GM03348 (cell line): Measurements from ENCODE around the gene SKIC3.
A peak's percentile ranks its signal among the peaks of the same experiment; 100 is the strongest.

Experiments
- DNase-seq: peaks from one replicate; pipeline ENCODE4 v3.0.0; 2012; ENCODE audit warnings: low spot score

SKIC3 gene

DNA sequence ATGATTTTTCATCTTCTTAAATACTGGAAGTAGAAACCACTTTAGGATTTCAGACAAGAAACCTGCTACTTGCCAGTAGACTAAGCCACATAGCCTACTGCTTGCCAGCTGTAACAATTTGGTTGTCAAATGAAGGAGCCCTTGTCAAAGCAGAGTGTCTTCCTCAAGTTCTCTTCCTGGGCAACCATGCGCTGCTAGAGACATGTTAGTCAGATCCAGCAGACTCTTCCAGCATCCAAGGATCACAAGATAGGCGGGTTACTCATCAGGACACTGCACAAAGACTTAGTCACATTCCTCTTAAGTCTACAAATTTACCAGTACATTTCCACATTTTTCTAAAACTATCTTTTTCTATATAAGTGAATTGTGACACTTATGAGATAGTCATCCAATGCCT, 24.4 kb downstream of the SKIC3 start:
- DNase-seq: peak; percentile 74

DNA sequence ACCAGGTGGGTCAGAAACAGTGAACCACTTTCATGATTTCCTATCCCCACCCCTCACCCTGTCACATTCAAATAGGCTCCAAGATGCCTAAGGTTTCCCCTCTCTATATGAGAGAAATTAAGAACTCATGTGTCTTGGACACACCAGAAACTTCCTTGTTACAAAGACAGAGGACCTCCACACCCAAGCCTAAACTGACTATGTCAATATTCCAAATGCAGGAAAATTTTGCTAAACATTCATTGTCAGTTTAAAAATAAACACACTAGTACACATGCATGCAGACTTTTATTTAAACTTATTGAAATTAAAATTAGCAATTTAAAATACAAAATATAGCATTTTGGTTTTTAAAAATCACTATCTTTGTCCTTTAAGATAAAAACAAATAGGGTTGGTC, 26.2 kb downstream of the SKIC3 start:
- DNase-seq: no peak

DNA sequence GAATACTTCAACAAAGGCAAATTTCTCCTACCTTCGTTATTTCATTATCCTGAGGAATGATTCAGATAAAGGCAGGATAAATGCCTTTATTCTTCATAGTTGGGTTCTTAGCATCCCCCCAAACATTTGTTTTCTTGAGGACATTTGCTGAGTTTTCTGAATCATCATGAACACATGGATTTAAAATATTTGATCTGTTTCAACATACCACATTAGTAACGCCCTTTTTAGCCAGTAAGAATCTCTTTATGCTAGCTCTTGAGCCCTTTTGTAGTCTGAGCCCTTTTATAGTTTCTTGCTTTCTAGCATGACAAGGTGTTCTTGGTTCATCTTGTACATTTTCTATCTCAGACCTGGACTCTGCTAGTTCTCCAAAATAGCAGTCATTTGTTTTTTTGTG, 27.9 kb downstream of the SKIC3 start:
- DNase-seq: no peak

DNA sequence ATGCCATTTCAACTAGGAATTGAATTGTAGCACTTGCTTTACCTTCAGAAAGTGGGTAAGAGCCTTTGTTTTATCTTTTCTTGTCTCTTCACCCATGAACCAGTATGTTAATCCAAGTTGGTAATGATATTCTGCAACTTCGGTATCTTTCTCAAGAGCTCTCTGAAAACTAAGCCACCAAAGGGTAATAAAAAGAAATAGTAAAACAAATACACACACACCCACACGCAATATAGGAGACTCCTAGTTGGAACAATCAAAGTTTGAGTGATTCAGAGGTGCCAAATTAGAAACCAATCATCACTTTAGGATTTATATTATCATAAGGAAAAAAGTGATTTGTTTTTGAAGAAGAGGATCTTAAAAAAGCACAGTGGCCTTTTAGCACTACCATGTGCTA, 30.4 kb downstream of the SKIC3 start:
- no peak for DNase-seq

DNA sequence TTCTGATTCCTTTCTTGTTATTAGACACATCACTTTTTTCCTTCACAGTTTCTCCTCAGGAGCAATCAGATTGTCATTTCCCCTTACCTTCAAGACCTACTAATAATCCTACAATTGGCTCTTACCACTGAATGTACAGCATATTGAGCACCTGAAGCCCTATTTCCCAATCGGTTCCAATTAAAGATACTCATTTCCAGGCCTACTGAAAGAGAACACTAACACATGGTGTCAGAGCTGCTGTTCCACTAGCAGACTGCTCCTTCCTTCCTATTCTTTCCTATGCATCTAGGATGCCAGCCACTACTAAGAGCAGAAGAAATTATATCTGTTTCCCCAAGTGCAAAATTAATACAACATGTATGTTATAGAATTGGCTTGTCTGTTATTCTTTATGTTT, 34.6 kb downstream of the SKIC3 start:
- no peak for DNase-seq

DNA sequence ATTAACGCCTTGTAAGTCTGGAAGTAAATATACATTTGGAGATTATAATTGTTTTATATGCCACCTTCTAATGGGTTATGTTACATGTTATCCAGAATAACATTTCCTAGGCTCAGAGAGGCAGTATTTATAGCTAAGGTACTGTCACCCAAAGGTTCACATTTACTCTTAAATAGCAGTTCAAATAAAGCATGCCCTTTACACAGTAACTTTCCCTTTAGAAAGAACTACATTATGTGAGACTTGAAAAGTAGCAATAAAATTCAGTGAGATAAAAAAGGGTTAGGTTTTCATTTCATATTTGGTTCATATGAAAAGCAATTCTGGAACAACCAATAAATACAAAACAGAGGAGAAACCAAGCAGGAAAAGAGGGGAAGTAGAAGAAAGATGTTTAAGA, 35.1 kb downstream of the SKIC3 start:
- DNase-seq: no peak

DNA sequence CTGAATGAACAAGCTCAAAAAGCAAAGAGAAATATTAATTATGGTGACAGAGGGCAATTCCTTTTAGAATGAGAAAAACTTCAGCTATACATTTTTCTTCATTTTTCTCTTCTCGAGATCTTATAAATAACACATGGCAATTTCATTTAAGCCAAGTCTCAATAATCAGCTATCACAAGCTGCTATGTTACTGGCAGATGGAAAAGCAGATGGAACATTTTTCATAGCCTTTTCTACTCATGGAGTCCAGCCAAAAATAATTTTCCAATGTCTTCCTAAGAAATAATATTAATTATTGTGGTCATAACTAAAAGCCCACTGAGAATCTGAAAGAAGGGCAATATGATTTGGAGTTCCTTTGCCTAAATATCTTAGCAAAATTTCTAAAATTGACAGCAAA, 35.6 kb downstream of the SKIC3 start:
- no peak for DNase-seq

DNA sequence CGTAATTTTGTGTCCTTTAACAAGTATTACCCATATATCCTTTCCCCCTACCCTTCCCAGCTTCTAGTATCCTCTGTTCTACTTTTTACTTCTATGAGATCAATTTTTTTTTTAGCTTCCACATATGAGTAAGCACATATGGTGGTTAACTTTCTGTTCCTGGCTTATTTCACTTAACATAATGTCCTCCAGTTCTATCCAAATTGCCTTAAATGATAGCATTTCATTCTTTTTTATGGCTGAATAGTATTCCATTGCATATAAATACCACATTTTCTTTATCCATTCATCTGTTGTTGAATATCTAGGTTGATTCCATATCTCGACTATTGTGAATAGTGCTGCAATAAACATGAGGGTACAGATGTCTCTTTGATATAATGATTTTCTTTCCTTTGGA, 36.4 kb downstream of the SKIC3 start:
- no peak for DNase-seq

DNA sequence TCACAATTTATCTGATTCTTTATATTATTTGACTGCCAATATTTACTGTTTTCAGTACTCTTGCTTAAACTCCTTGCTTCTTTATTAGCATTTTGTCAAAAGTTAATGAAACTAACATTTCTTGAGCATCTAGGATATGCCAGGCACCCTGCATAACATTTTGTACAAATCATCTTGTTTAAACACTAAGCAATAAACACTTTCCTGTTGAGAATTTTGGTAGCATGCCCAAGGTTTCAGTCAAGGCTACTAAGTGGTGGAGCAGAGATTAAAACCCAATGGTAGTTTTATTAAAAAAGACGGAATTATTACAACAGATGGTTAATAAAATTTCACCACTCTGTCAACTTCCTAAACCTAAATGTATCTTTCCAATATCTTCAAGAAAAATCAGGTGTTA, 43.2 kb downstream of the SKIC3 start:
- DNase-seq: no peak

DNA sequence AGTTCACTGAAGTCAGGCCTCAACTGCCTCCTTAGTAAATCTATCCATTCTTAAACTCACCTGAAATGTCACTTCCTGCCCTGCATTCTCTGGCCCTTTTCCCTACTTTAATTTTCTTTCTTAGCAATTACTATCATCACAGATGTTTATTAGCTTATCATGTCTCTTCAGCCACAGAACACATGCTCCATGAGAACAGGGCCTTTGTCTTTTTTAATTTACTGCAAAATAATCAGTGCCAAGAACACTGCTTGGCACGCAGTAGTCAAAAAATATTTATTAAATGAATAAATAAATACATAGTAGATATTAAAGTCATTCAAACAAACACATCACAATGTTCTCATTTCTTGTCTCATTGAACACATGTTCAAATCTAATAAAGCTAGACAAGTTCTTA, 46.2 kb downstream of the SKIC3 start:
- DNase-seq: no peak
